Thoracic aorta (tissue), 2 donors: Measurements from ENCODE around the gene UNC119B. TPM values are rescaled to one million over a fixed set of nuclear protein-coding genes. Genes with fewer than 3 reads are reported as not detected.

Experiments
- ATAC-seq: fragments of 150-250 bp; one replicate; pipeline ENCODE4 v1.8.0; 2017; ENCODE audit warnings: low read depth; ENCODE audit not compliant: insufficient number of reproducible peaks, low FRiP score
- DNase-seq: peaks from one replicate; pipeline ENCODE4 v3.0.0-alpha.2; 2020; ENCODE audit warnings: low spot score
- H3K27ac ChIP-seq, 2 donors: fragments of 200-600 bp; sonication (generic); 1 replicate in 1 of 2; 2 replicates in 1 of 2; pipeline ENCODE4 v1.5.1; 2016; ENCODE audit warnings: mild to moderate bottlenecking in 2 of 2, moderate library complexity in 2 of 2
- H3K27me3 ChIP-seq: fragments of 200-600 bp; sonication (generic); replicated peaks from 2 replicates; pipeline ENCODE4 v1.6.0; 2016; ENCODE audit warnings: mild to moderate bottlenecking; ENCODE audit not compliant: insufficient read depth
- H3K36me3 ChIP-seq: fragments of 200-600 bp; sonication (generic); one replicate; pipeline ENCODE4 v1.5.1; 2016
- H3K4me1 ChIP-seq, 2 donors: fragments of 200-600 bp; sonication (generic); 1 replicate in 1 of 2; 2 replicates in 1 of 2; pipeline versions ENCODE4 v1.5.1 to v1.6.0; 2016; ENCODE audit warnings: low read depth in 2 of 2, mild to moderate bottlenecking in 1 of 2; ENCODE audit not compliant: control insufficient read depth in 1 of 2
- H3K4me3 ChIP-seq: fragments of 200-600 bp; sonication (generic); 2 replicates; pipeline ENCODE4 v1.5.1; 2016; ENCODE audit warnings: mild to moderate bottlenecking
- H3K9me3 ChIP-seq: fragments of 200-600 bp; sonication (generic); 2 replicates; pipeline ENCODE4 v1.5.1; 2016
- total RNA-seq, 2 donors: library from RNA; depleted of rRNA; stranded (reverse); fragments of >200 nt; gene quantifications; one replicate each; pipeline versions ENCODE4 v1.1.0 to v1.2.3, GENCODE V29; 2016
- TF ChIP-seq, protein P1 (sequence below): fragments of 200-600 bp; sonication (generic); IDR thresholded peaks from one replicate; pipeline ENCODE4 v1.5.1; 2019; ENCODE audit warnings: antibody characterized with exemption

UNC119B gene
- total RNA-seq, 2 donors from 2014 or later, result 26.0 to 26.8 TPM

DNA sequence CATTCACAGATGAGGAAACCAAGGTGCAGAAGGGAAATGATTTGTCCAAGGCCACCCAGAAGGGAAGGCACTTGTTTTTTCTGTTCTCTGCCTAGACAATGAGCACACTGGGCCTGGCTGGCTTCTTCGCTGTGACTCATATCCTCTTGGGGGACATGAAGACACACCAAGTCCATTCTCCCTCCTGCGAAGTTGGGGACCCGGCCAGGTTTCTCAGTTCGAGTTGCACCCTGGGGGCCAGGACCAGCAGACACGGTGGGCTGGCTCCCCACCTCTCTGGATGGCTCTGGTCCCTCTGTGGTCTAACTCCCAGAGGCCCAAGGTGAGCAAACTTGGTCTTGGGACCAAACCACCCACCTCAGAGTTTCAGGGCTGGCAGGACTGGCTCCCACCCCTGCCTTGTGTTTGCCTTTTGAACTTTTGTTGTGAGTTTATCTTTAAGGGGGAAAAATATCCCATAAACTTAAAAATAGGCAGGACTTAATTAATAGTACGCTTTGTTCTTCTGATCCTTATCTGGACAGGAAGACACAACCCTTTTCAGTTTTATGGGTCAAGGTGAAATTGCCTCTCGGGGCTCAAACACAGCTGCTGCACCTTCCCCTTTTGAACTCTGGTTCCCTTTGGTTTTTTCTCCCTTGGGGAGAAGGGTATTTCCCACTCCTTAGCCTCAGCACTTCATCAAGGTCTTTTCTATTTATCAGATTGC, 32.3 kb upstream of the UNC119B start:
- TF ChIP-seq, protein P1, sequence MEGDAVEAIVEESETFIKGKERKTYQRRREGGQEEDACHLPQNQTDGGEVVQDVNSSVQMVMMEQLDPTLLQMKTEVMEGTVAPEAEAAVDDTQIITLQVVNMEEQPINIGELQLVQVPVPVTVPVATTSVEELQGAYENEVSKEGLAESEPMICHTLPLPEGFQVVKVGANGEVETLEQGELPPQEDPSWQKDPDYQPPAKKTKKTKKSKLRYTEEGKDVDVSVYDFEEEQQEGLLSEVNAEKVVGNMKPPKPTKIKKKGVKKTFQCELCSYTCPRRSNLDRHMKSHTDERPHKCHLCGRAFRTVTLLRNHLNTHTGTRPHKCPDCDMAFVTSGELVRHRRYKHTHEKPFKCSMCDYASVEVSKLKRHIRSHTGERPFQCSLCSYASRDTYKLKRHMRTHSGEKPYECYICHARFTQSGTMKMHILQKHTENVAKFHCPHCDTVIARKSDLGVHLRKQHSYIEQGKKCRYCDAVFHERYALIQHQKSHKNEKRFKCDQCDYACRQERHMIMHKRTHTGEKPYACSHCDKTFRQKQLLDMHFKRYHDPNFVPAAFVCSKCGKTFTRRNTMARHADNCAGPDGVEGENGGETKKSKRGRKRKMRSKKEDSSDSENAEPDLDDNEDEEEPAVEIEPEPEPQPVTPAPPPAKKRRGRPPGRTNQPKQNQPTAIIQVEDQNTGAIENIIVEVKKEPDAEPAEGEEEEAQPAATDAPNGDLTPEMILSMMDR, result no peak
- ATAC-seq (no peak), DNase-seq (no peak)
- H3K4me1 ChIP-seq, result no peaks in the 10 kb centered on the region
- H3K4me3 ChIP-seq, result no peak overlapping the region
- H3K27me3 ChIP-seq, result no peaks in the 10 kb centered on the region
- H3K9me3 ChIP-seq, result no peaks in the 10 kb centered on the region
- H3K36me3 ChIP-seq, result no peaks in the 10 kb centered on the region
- no peak overlapping the region for H3K27ac ChIP-seq

DNA sequence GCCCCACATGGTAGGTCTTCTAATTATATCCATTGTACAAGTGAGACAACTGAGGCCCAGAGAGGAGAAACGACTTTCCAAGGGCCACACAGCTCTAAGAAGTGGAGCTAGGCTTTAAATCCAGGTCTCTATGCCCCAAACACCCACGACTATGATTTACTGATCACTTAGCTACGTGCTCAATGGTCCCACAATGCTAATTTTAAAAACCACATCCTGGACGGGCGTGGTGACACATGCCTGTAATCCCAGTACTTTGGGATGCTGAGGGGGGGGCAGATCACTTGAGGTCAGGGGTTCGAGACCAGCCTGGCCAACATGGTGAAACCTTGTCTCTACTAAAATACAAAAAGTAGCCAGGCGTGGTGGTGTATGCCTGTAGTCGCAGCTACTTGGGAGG, 31.7 kb upstream of the UNC119B start:
- H3K27ac ChIP-seq, result no peak overlapping the region
- TF ChIP-seq, protein P1, result no peak
- ATAC-seq, result no peak

DNA sequence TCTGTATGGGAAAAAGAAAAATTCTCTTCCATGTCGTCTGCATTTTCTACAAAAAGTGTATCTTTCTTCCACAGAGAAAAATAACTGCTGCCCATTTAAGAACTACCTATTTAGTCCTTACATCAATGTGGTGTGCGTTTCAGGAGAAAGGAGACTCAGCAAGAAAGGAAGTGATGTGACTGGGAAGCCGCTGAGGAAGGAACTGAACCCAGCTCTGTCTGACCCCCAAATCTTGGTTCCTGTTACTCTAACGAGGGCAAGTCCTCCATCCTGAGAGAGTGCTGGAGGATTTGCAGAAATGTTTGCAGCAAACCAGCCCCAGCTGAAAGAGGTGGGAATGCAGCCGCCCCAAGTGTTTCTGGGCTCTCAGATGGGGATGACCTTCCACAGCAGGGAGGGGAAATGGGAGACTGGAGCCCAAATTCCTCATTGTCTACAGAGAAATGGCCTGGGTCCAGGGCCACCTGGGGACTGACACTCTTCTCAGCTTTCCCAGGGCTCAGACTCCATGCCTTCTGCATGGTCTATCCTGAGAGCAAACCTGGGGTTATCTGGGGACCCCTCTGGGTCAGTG, 30.0 kb upstream of the UNC119B start:
- Histone ChIP-seq H3K9me3 (no peaks in the 10 kb centered on the region), H3K27me3 (no peaks in the 10 kb centered on the region), H3K36me3 (no peaks in the 10 kb centered on the region), H3K4me1 (no peaks in the 10 kb centered on the region), H3K27ac (no peak overlapping the region), H3K4me3 (no peak overlapping the region)
- DNase-seq (no peak), ATAC-seq (no peak)
- TF ChIP-seq, protein P1, result no peak

More for the DNA sequence above, 31.7 kb upstream of the UNC119B start:
- no peaks in the 10 kb centered on the region for H3K4me1 ChIP-seq
- H3K36me3 ChIP-seq, result no peaks in the 10 kb centered on the region
- H3K9me3 ChIP-seq, result no peaks in the 10 kb centered on the region
- no peaks in the 10 kb centered on the region for H3K27me3 ChIP-seq
- no peak overlapping the region for H3K4me3 ChIP-seq
- DNase-seq, result no peak

DNA sequence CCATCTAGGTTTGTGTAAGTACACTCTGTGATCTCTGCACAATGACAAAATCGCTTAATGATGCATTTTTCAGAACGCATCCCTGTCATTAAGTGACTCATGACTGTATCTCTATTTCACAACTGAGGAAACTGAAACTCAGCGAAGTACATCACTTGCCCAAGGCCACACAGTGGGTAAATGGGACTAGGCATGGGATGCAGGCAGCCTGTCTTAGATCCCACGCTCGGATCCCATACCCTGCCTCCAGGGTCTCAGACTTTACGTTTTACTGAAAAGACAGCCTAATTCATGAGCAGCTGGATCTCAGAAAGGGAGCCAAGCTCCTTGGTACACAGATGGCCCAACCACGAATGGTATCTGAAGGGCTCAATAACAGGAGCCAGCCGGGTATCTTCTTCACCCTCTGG, 25.7 kb upstream of the UNC119B start:
- Histone ChIP-seq H3K4me3 (no peak overlapping the region), H3K27me3 (no peaks in the 10 kb centered on the region), H3K9me3 (no peaks in the 10 kb centered on the region), H3K36me3 (no peaks in the 10 kb centered on the region), H3K4me1 (peaks cover 16 to 18% of the 10 kb centered on the region in 2 donors), H3K27ac (no peak overlapping the region)
- DNase-seq, result no peak
- no peak for ATAC-seq
- TF ChIP-seq, protein P1, result no peak

DNA sequence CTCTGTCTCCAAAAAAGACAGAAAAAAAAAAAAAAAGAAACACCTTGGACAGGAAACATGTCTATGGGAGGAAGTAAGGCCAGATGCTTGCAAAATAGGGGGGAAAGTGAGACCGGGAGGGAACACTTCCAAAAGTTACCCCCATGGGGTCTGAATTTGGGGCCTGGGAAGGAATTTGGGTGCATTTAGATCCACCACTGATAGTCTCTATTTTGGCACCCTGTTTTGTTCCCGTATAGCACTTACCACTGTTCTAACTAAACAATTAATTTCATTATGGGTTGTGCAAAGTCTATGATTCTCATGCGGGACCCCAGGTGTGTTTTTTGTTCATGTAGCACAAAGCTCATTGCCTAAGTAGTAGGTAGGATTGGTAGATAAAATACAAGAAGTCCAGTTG, 24.7 kb upstream of the UNC119B start:
- ATAC-seq (no peak), DNase-seq (no peak)
- Histone ChIP-seq H3K4me3 (peak overlapping the region; percentile 93), H3K36me3 (no peaks in the 10 kb centered on the region), H3K27ac (peak overlapping the region in 1 of 2 donors; percentile 86), H3K9me3 (no peaks in the 10 kb centered on the region), H3K4me1 (peaks cover 19 to 25% of the 10 kb centered on the region in 2 donors), H3K27me3 (no peaks in the 10 kb centered on the region)
- TF ChIP-seq, protein P1, result no peak
